K562 (cell line): ENCODE data around the gene MPPED1. TPM values are rescaled to one million over a fixed set of nuclear protein-coding genes. Genes with fewer than 3 reads are reported as not detected.

Experiments used
- ATAC-seq: fragments of 200-7000 bp; cut with Tn5 transposase; 3 replicates; pipeline ENCODE4 v1.9.1; 2020; ENCODE audit warnings: moderate library complexity
- BruUV-seq: library from RNA; stranded (reverse); fragments of 400-500 nt; replicated peaks from 2 replicates; lab custom pipeline; 2021; lab: Mats Ljungman, UMichigan
- CTCF ChIA-PET: fragments of 300-600 bp; formaldehyde crosslinking; extraction: SDS; loops from one replicate; lab custom pipeline; 2021; ENCODE audit warnings: low intra/inter-chr PET ratio; lab: Yijun Ruan, JAX
- POLR2A ChIA-PET: fragments of 300-600, 350-650 bp; sonication (Branson Sonifier 250); formaldehyde crosslinking; extraction: SDS; loops from one replicate; lab custom pipeline; 2021; ENCODE audit warnings: antibody characterized with exemption, inconsistent platforms; lab: Yijun Ruan, JAX
- DNase-seq, 4 experiments: peaks; one replicate each; pipeline versions ENCODE4 v3.0.0 to v3.0.0-alpha.2; 2011 to 2018; ENCODE audit warnings: low spot score in 3 of 4, mixed read lengths in 3 of 4; ENCODE audit errors: extremely low read depth in 1 of 4
- FAIRE-seq: peaks from 2 replicates; lab custom pipeline; 2011; peaks lifted over from hg19 to GRCh38; lab: Jason Lieb, UNC
- H2AFZ ChIP-seq: 2 replicates; pipeline ENCODE4 v1.6.0; 2011; ENCODE audit warnings: low read depth, low read length, control low read depth, inconsistent platforms
- H3K27ac ChIP-seq: fragments of 200-600 bp; 3 replicates; pipeline ENCODE4 v1.8.0; 2011; ENCODE audit warnings: low read depth, mild to moderate bottlenecking, control low read depth, inconsistent platforms, low read length, moderate library complexity, mixed read lengths; ENCODE audit errors: extremely low read depth
- H3K27me3 ChIP-seq, 2 experiments: fragments of 300-600 bp in 1 of 2; 2 replicates in 1 of 2; 3 replicates in 1 of 2; pipeline versions ENCODE4 v1.6.0 to v1.8.0; 2011; ENCODE audit warnings: inconsistent platforms in 2 of 2, low read length in 2 of 2, mild to moderate bottlenecking in 1 of 2, mixed read lengths in 1 of 2, moderate library complexity in 1 of 2; ENCODE audit not compliant: control insufficient read depth in 2 of 2, insufficient read depth in 2 of 2
- H3K36me3 ChIP-seq: fragments of 300-600 bp; 3 replicates; pipeline ENCODE4 v1.8.0; 2011; ENCODE audit warnings: mild to moderate bottlenecking, low read length, inconsistent platforms; ENCODE audit not compliant: control insufficient read depth, insufficient read depth
- H3K4me1 ChIP-seq, 2 experiments: fragments of 200-600 bp in 1 of 2; replicated peaks in 1 of 2; 2 replicates in 1 of 2; 3 replicates in 1 of 2; pipeline versions ENCODE4 v1.5.1 to v1.8.0; 2011; ENCODE audit warnings: inconsistent platforms in 2 of 2, low read length in 2 of 2, mild to moderate bottlenecking in 1 of 2, mixed read lengths in 1 of 2, moderate library complexity in 1 of 2; ENCODE audit not compliant: control insufficient read depth in 2 of 2, insufficient read depth in 2 of 2
- H3K4me2 ChIP-seq: 2 replicates; pipeline ENCODE4 v1.6.1; 2011; ENCODE audit warnings: low read length, control low read depth, inconsistent platforms, mixed read lengths; ENCODE audit not compliant: insufficient read depth
- H3K4me3 ChIP-seq: fragments of 200-600 bp; sonication (generic), shearing (Covaris generic); 2 replicates; pipeline ENCODE4 v1.5.1; 2016; ENCODE audit warnings: control low read depth, inconsistent platforms
- H3K79me2 ChIP-seq: fragments of 200-600 bp; 3 replicates; pipeline ENCODE4 v1.8.0; 2011; ENCODE audit warnings: low read length, inconsistent platforms; ENCODE audit not compliant: control insufficient read depth, insufficient read depth
- H3K9ac ChIP-seq, 2 experiments: 2 replicates each; pipeline versions ENCODE4 v1.6.0 to v1.6.1; 2011; ENCODE audit warnings: low read depth in 2 of 2, low read length in 2 of 2, control low read depth in 1 of 2, inconsistent platforms in 1 of 2, mild to moderate bottlenecking in 1 of 2, mixed read lengths in 1 of 2; ENCODE audit not compliant: insufficient read depth in 1 of 2
- H3K9me1 ChIP-seq: one replicate; pipeline ENCODE4 v1.6.0; 2011; ENCODE audit warnings: inconsistent platforms, mild to moderate bottlenecking, low read length, moderate library complexity; ENCODE audit not compliant: control insufficient read depth, insufficient read depth
- H3K9me3 ChIP-seq: replicated peaks from 2 replicates; pipeline ENCODE4 v1.5.1; 2011; ENCODE audit warnings: low read depth, low read length, inconsistent platforms; ENCODE audit not compliant: control insufficient read depth, insufficient read depth
- H4K20me1 ChIP-seq: replicated peaks from 2 replicates; pipeline ENCODE4 v1.6.1; 2011; ENCODE audit warnings: low read length, inconsistent platforms, mixed read lengths; ENCODE audit not compliant: control insufficient read depth, insufficient read depth
- ARID1B ChIP-seq: fragments of 450-650 bp; IDR thresholded peaks from 2 replicates; pipeline ENCODE4 v1.6.1; 2016; ENCODE audit warnings: antibody characterized with exemption, mild to moderate bottlenecking, inconsistent platforms
- FOXM1 ChIP-seq, 2 experiments: fragments of 450-650 bp in 1 of 2; sonication (generic) in 1 of 2; formaldehyde crosslinking in 1 of 2; IDR thresholded peaks; 2 replicates each; pipeline versions ENCODE4 v1.6.1 to v1.9.0; 2017 to 2022; ENCODE audit warnings: low read depth in 2 of 2, mild to moderate bottlenecking in 2 of 2, missing genetic modification reagents in 1 of 2, moderate library complexity in 1 of 2
- POLR2B ChIP-seq: fragments of 450-650 bp; IDR thresholded peaks from 2 replicates; pipeline ENCODE4 v1.6.1; 2018; ENCODE audit warnings: low read depth; ENCODE audit not compliant: partially characterized antibody
- WGBS: fragments of 100-300 bp; shearing (Covaris generic); methylation state at CpG from one replicate; pipeline ENCODE4 v1.1.6; 2016; ENCODE audit warnings: low coverage, mixed read lengths; ENCODE audit not compliant: insufficient coverage; ENCODE audit errors: missing lambda C conversion rate; 5-methylcytosine and 5-hydroxymethylcytosine counted together
- in situ Hi-C: fragments of 300-500 bp; cut with MboI; formaldehyde crosslinking; loops from 4 replicates; pipeline ENCODE4 v1.15.0; 2018; ENCODE audit warnings: inconsistent platforms, mixed read lengths
- intact Hi-C: fragments of 100-400 bp; cut with micrococcal nuclease; formaldehyde crosslinking; loops from 2 replicates; pipeline ENCODE4 v1.14.2; 2022
- polyA plus RNA-seq, 8 experiments: library from polyadenylated mRNA; depleted of rRNA in 4 of 8; stranded (reverse) in 5 of 8; unstranded in 3 of 8; fragments of >200 nt; fragmentation: Nextera tagmentation in 2 of 8; fragmentation: Illumina TruSeq in 1 of 8; extraction: Ambion mirVana in 2 of 8; extraction: Trizol in 1 of 8; gene quantifications; 2 replicates each; pipeline versions ENCODE4 v1.2.1 to v1.2.3, GENCODE V29; 2011 to 2014; ENCODE audit warnings: inconsistent platforms in 1 of 8, missing spikeins in 1 of 8
- total RNA-seq, 7 experiments: library from RNA; depleted of rRNA in 6 of 7; stranded (reverse); fragments of >200 nt in 6 of 7; fragmentation: Illumina TruSeq in 2 of 7; extraction: Trizol in 2 of 7; gene quantifications; 2 replicates each; pipeline versions ENCODE4 v1.2.1 to v1.2.3, GENCODE V29; 2011 to 2021; ENCODE audit warnings: low replicate concordance in 1 of 7
- TF ChIP-seq, protein P1 (sequence below), 2 experiments: fragments of 450-650 bp in 1 of 2; sonication (generic) in 1 of 2; formaldehyde crosslinking; conservative IDR thresholded peaks; 2 replicates each; pipeline versions ENCODE4 v1.4.0 to v1.8.1; 2020 to 2022; ENCODE audit warnings: mild to moderate bottlenecking in 1 of 2, missing genetic modification reagents in 1 of 2
- TF ChIP-seq, protein P2 (sequence below): fragments of 450-650 bp; IDR thresholded peaks from 2 replicates; pipeline ENCODE4 v1.6.1; 2016; ENCODE audit warnings: mild to moderate bottlenecking, moderate library complexity

Gene MPPED1
- total and polyA plus RNA-seq, 9 of the 15 experiments (the other 6 are each of a cell fraction or from before 2014, with no cell fraction given): not detected

- TF ChIP-seq FOXM1 (IDR thresholded peaks at IDR 0.05; ENCODE audit: low read depth) (no peak), FOXM1 (CRISPR knock-in tag; IDR thresholded peaks at IDR 0.05; ENCODE audit: low read depth) (no peak), POLR2B (no peak)
- TF ChIP-seq, all 486 proteins: peak for 0
These were observed 10.3 kb downstream of the MPPED1 start (continued) for GRCh38 chr22:43421914-43422615.

- 3% methylated on average over 7 of the region's 11 CpGs for WGBS
- TF ChIP-seq, protein P1, sequence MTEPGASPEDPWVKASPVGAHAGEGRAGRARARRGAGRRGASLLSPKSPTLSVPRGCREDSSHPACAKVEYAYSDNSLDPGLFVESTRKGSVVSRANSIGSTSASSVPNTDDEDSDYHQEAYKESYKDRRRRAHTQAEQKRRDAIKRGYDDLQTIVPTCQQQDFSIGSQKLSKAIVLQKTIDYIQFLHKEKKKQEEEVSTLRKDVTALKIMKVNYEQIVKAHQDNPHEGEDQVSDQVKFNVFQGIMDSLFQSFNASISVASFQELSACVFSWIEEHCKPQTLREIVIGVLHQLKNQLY (CRISPR knock-in tag; conservative IDR thresholded peaks at IDR 0.05): no peak
- no peak for TF ChIP-seq ARID1B
- TF ChIP-seq, protein P2, sequence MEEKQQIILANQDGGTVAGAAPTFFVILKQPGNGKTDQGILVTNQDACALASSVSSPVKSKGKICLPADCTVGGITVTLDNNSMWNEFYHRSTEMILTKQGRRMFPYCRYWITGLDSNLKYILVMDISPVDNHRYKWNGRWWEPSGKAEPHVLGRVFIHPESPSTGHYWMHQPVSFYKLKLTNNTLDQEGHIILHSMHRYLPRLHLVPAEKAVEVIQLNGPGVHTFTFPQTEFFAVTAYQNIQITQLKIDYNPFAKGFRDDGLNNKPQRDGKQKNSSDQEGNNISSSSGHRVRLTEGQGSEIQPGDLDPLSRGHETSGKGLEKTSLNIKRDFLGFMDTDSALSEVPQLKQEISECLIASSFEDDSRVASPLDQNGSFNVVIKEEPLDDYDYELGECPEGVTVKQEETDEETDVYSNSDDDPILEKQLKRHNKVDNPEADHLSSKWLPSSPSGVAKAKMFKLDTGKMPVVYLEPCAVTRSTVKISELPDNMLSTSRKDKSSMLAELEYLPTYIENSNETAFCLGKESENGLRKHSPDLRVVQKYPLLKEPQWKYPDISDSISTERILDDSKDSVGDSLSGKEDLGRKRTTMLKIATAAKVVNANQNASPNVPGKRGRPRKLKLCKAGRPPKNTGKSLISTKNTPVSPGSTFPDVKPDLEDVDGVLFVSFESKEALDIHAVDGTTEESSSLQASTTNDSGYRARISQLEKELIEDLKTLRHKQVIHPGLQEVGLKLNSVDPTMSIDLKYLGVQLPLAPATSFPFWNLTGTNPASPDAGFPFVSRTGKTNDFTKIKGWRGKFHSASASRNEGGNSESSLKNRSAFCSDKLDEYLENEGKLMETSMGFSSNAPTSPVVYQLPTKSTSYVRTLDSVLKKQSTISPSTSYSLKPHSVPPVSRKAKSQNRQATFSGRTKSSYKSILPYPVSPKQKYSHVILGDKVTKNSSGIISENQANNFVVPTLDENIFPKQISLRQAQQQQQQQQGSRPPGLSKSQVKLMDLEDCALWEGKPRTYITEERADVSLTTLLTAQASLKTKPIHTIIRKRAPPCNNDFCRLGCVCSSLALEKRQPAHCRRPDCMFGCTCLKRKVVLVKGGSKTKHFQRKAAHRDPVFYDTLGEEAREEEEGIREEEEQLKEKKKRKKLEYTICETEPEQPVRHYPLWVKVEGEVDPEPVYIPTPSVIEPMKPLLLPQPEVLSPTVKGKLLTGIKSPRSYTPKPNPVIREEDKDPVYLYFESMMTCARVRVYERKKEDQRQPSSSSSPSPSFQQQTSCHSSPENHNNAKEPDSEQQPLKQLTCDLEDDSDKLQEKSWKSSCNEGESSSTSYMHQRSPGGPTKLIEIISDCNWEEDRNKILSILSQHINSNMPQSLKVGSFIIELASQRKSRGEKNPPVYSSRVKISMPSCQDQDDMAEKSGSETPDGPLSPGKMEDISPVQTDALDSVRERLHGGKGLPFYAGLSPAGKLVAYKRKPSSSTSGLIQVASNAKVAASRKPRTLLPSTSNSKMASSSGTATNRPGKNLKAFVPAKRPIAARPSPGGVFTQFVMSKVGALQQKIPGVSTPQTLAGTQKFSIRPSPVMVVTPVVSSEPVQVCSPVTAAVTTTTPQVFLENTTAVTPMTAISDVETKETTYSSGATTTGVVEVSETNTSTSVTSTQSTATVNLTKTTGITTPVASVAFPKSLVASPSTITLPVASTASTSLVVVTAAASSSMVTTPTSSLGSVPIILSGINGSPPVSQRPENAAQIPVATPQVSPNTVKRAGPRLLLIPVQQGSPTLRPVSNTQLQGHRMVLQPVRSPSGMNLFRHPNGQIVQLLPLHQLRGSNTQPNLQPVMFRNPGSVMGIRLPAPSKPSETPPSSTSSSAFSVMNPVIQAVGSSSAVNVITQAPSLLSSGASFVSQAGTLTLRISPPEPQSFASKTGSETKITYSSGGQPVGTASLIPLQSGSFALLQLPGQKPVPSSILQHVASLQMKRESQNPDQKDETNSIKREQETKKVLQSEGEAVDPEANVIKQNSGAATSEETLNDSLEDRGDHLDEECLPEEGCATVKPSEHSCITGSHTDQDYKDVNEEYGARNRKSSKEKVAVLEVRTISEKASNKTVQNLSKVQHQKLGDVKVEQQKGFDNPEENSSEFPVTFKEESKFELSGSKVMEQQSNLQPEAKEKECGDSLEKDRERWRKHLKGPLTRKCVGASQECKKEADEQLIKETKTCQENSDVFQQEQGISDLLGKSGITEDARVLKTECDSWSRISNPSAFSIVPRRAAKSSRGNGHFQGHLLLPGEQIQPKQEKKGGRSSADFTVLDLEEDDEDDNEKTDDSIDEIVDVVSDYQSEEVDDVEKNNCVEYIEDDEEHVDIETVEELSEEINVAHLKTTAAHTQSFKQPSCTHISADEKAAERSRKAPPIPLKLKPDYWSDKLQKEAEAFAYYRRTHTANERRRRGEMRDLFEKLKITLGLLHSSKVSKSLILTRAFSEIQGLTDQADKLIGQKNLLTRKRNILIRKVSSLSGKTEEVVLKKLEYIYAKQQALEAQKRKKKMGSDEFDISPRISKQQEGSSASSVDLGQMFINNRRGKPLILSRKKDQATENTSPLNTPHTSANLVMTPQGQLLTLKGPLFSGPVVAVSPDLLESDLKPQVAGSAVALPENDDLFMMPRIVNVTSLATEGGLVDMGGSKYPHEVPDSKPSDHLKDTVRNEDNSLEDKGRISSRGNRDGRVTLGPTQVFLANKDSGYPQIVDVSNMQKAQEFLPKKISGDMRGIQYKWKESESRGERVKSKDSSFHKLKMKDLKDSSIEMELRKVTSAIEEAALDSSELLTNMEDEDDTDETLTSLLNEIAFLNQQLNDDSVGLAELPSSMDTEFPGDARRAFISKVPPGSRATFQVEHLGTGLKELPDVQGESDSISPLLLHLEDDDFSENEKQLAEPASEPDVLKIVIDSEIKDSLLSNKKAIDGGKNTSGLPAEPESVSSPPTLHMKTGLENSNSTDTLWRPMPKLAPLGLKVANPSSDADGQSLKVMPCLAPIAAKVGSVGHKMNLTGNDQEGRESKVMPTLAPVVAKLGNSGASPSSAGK: no peak
These were observed 11.2 kb downstream of the MPPED1 start for GRCh38 chr22:43423046-43423445.

More at GRCh38 chr22:43423046-43423445, 11.2 kb downstream of the MPPED1 start:
- Histone ChIP-seq H3K4me2 (no peak overlapping the region), H3K9me3 (no peaks in the 10 kb centered on the region), H4K20me1 (no peaks in the 10 kb centered on the region; the same call in none of the 2 replicates), H3K27ac (no peak overlapping the region), H3K27me3 (peaks cover 2 to 64% of the 10 kb centered on the region in 2 experiments; a peak in 4 of 5 replicates), H3K9me1 (no peaks in the 10 kb centered on the region), H3K4me3 (no peak overlapping the region), H3K9ac (no peak overlapping the region), H3K4me1 (no peaks in the 10 kb centered on the region), H3K79me2 (no peaks in the 10 kb centered on the region), H3K36me3 (no peaks in the 10 kb centered on the region), H2AFZ (no peak overlapping the region)
- FAIRE-seq (no peak), ATAC-seq (no peak), DNase-seq (no peak)
- in situ Hi-C loops: no loop called here
- ChIA-PET POLR2A (no interaction called here), CTCF (no interaction called here)
- no TSS peak for BruUV-seq
- intact Hi-C loops: no loop called here
